Left forelimb (tissue), 1 donor: Measurements from ENCODE around the gene COL4A2.

Experiments used
- DNase-seq: peaks from one replicate; pipeline ENCODE4 v3.0.0-alpha.2; 2018; ENCODE audit warnings: low spot score

The COL4A2 gene

GRCh38 chr13:110322126-110322827, 15.2 kb downstream of the COL4A2 start:
- no peak for DNase-seq

GRCh38 chr13:110322828-110323171, 15.7 kb downstream of the COL4A2 start:
- DNase-seq: no peak

GRCh38 chr13:110323172-110323891, 16.2 kb downstream of the COL4A2 start:
- no peak for DNase-seq

GRCh38 chr13:110324026-110324749, 17.1 kb downstream of the COL4A2 start:
- DNase-seq: no peak

- no peak for DNase-seq
Observed at GRCh38 chr13:110326263-110326904, 19.3 kb downstream of the COL4A2 start.

- DNase-seq: no peak
Observed at GRCh38 chr13:110327051-110327721, 20.1 kb downstream of the COL4A2 start.

GRCh38 chr13:110328573-110328972, 21.5 kb downstream of the COL4A2 start:
- no peak for DNase-seq

- no peak for DNase-seq
Observed at GRCh38 chr13:110329258-110329657, 22.2 kb downstream of the COL4A2 start.

GRCh38 chr13:110329798-110330461, 22.8 kb downstream of the COL4A2 start:
- no peak for DNase-seq

- DNase-seq: no peak
Observed at GRCh38 chr13:110330491-110331011, 23.5 kb downstream of the COL4A2 start.

GRCh38 chr13:110331362-110331761, 24.3 kb downstream of the COL4A2 start:
- no peak for DNase-seq

GRCh38 chr13:110332750-110333149, 25.7 kb downstream of the COL4A2 start:
- no peak for DNase-seq

- no peak for DNase-seq
Observed at GRCh38 chr13:110333837-110334236, 26.8 kb downstream of the COL4A2 start.

- no peak for DNase-seq
Observed at GRCh38 chr13:110334256-110334655, 27.2 kb downstream of the COL4A2 start.

- no peak for DNase-seq
Observed at GRCh38 chr13:110334841-110335490, 27.9 kb downstream of the COL4A2 start.

- no peak for DNase-seq
Observed at GRCh38 chr13:110336108-110336507, 29.0 kb downstream of the COL4A2 start.

- no peak for DNase-seq
Observed at GRCh38 chr13:110336681-110337080, 29.6 kb downstream of the COL4A2 start.

GRCh38 chr13:110337247-110337646, 30.2 kb downstream of the COL4A2 start:
- no peak for DNase-seq

- DNase-seq: peak; percentile 77
Observed at GRCh38 chr13:110338441-110339101, 31.5 kb downstream of the COL4A2 start.

GRCh38 chr13:110339263-110339662, 32.2 kb downstream of the COL4A2 start:
- DNase-seq: no peak
